ENCODE measurements around the gene SLC25A13. TPM values are rescaled to one million over a fixed set of nuclear protein-coding genes. Genes with fewer than 3 reads are reported as not detected.

SLC25A13 gene
- total and polyA plus RNA-seq, 2 experiments from 2014 or later: 32.0 to 37.5 TPM

GRCh38 chr7:96104984-96105383 is 216.9 kb downstream of the SLC25A13 start:
- Histone ChIP-seq H3K4me1 (ENCODE audit: low read depth) (no peaks in the 10 kb centered on the region), H3K27me3 (no peaks in the 10 kb centered on the region), H3K36me3 (no peaks in the 10 kb centered on the region), H3K27ac (no peak overlapping the region), H3K4me3 (no peak overlapping the region), H3K9me3 (ENCODE audit: low read depth) (no peaks in the 10 kb centered on the region)
- no peak for TF ChIP-seq CTCF (IDR thresholded peaks at IDR 0.05; ENCODE audit: low read depth, low read length)
- DNase-seq (ENCODE audit: low read depth in 1 of 2, low spot score in 1 of 2): no peak

DNA sequence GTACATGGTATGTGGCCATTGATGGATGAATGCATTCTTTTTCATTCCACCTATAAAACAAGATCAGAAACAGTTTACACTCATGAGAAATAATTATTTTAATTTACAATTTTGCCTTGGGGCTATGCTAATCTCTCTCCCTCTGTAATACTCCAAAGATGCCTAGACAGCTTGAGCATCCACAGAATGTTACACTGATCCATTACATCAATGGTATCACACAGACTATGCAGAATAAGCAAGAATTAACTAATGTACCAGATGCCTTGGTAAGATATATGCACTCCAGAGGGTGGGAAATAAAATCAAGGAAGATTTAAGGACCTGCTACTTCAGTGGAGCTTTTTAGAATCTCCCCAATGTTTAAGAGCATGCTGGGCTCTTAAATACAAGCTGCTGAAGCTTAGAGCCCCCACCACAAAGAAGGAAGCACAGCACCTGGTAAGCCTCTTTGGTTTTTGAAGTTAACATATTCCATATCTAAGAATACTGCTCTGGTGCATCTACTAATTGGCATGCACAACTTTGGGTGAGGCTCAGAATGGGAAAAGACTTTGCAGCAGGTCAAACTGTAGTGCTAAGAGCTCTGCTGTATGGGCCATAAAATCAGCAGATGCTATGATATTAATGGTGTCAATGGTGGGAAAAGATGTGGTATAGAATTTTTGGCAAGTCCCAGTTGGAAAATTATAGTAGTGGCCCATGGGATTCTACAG is 219.6 kb downstream of the SLC25A13 start:
- H3K27ac ChIP-seq: no peak overlapping the region
- no peak for DNase-seq (ENCODE audit: low read depth in 1 of 2, low spot score in 1 of 2)
- H3K9me3 ChIP-seq (ENCODE audit: low read depth): no peaks in the 10 kb centered on the region
- no peak overlapping the region for H3K4me3 ChIP-seq
- no peaks in the 10 kb centered on the region for H3K4me1 ChIP-seq (ENCODE audit: low read depth)
- no peaks in the 10 kb centered on the region for H3K36me3 ChIP-seq
- H3K27me3 ChIP-seq: no peaks in the 10 kb centered on the region
- no peak for TF ChIP-seq CTCF (IDR thresholded peaks at IDR 0.05; ENCODE audit: low read depth, low read length)

GRCh38 chr7:96100737-96101136 is 221.2 kb downstream of the SLC25A13 start:
- TF ChIP-seq CTCF (IDR thresholded peaks at IDR 0.05; ENCODE audit: low read depth, low read length): no peak
- Histone ChIP-seq H3K36me3 (no peaks in the 10 kb centered on the region), H3K4me3 (no peak overlapping the region), H3K27ac (no peak overlapping the region), H3K9me3 (ENCODE audit: low read depth) (no peaks in the 10 kb centered on the region), H3K27me3 (no peaks in the 10 kb centered on the region), H3K4me1 (ENCODE audit: low read depth) (no peaks in the 10 kb centered on the region)
- DNase-seq (ENCODE audit: low read depth in 1 of 2, low spot score in 1 of 2): no peak

GRCh38 chr7:96097835-96098234 is 224.1 kb downstream of the SLC25A13 start:
- Histone ChIP-seq H3K27ac (no peak overlapping the region), H3K9me3 (ENCODE audit: low read depth) (no peaks in the 10 kb centered on the region), H3K4me1 (ENCODE audit: low read depth) (no peaks in the 10 kb centered on the region), H3K36me3 (no peaks in the 10 kb centered on the region), H3K27me3 (no peaks in the 10 kb centered on the region), H3K4me3 (no peak overlapping the region)
- no peak for TF ChIP-seq CTCF (IDR thresholded peaks at IDR 0.05; ENCODE audit: low read depth, low read length)
- DNase-seq (ENCODE audit: low read depth in 1 of 2, low spot score in 1 of 2): no peak

DNA sequence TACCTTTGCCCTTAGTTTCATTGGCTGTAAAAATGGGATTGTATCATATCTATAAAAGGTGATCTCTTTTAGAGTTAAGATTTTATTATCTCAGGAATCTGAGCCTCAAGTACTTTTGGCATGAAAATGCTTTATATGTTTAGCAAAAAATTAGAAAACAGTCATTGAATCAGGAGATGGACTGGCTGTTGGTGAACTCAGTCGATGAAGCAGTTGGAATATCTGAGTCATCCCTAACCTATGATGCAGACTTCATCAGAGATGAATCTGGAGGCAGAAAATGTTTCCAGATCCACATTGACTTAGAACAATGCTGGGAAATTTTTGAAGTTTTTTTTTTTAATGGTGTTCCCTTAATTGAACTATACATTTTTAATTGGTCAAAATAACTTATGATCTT is 228.5 kb downstream of the SLC25A13 start:
- peak in 1 of 2 donors; percentile 43 for DNase-seq (ENCODE audit: low read depth in 1 of 2, low spot score in 1 of 2)
- H3K27me3 ChIP-seq: no peaks in the 10 kb centered on the region
- no peak for TF ChIP-seq CTCF (IDR thresholded peaks at IDR 0.05; ENCODE audit: low read depth, low read length)
- no peak overlapping the region for H3K4me3 ChIP-seq
- H3K36me3 ChIP-seq: no peaks in the 10 kb centered on the region
- H3K27ac ChIP-seq: no peak overlapping the region
- no peaks in the 10 kb centered on the region for H3K9me3 ChIP-seq (ENCODE audit: low read depth)
- no peaks in the 10 kb centered on the region for H3K4me1 ChIP-seq (ENCODE audit: low read depth)

All from cardiac muscle cell (in vitro differentiated cells and primary cell).